Activated CD4-positive, alpha-beta T cell treated with anti-CD3 and anti-CD28 coated beads, Interleukin-2, amount 10 ng/mL, durations not matched to agents 7 days and 5 days (primary cell): Measurements from ENCODE around the gene TTC28. TPM values are rescaled to one million over a fixed set of nuclear protein-coding genes. Genes with fewer than 3 reads are reported as not detected.

Experiments used
- CTCF ChIA-PET: fragments of 350-600 bp; sonication (Branson Sonifier 250); formaldehyde crosslinking; loops from one replicate; lab custom pipeline; 2021; ENCODE audit warnings: antibody characterized with exemption; lab: Charles Lee
- POLR2A ChIA-PET: fragments of 350-600 bp; sonication (Branson Sonifier 250); formaldehyde crosslinking; loops from one replicate; lab custom pipeline; 2021; ENCODE audit warnings: antibody characterized with exemption; lab: Charles Lee
- DNase-seq: peaks from one replicate; pipeline ENCODE4 v3.0.0-alpha.2; 2020
- H3K27ac Mint-ChIP-seq: one replicate; pipeline ENCODE4 v1.8.0; 2021; ENCODE audit warnings: mild to moderate bottlenecking, moderate library complexity, mixed read lengths
- H3K27me3 Mint-ChIP-seq: one replicate; pipeline ENCODE4 v1.8.0; 2021; ENCODE audit warnings: mixed read lengths
- H3K36me3 Mint-ChIP-seq: one replicate; pipeline ENCODE4 v1.8.0; 2021; ENCODE audit warnings: low read depth, mixed read lengths
- H3K4me1 Mint-ChIP-seq: one replicate; pipeline ENCODE4 v1.8.0; 2021; ENCODE audit warnings: mixed read lengths
- H3K4me3 Mint-ChIP-seq: one replicate; pipeline ENCODE4 v1.8.0; 2021; ENCODE audit warnings: mild to moderate bottlenecking, moderate library complexity, mixed read lengths
- H3K9me3 Mint-ChIP-seq: one replicate; pipeline ENCODE4 v1.8.0; 2021; ENCODE audit warnings: mixed read lengths
- total RNA-seq, 2 experiments: library from RNA; stranded (reverse); gene quantifications; one replicate each; pipeline ENCODE4 v1.2.3, GENCODE V29; 2021

Gene TTC28
- total RNA-seq, 2 experiments from 2014 or later = 0.74 to 1.2 TPM

DNA sequence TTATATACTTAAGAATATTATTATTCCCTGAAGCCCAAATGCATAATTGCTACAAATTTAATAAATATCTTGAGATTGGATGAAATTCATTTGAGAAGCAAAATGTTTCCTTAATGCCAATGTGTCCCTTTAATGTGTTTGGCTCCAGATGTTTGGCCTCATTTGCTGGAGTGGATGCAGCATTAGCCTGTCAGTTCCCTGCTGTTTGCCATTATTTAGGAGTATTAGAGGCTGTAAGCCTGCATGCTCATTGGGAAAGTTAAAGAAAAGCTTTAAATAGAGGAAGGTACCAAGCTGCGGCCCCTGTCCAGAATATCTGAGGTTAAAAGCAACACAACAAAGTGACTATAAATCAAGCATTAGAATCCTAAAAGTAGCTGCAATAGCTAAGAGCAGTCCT, 705.8 kb downstream of the TTC28 start:
- no peak for DNase-seq
- Mint-ChIP-seq H3K9me3 (peaks cover 3% of the 10 kb centered on the region), H3K27me3 (no peaks in the 10 kb centered on the region), H3K27ac (no peak overlapping the region), H3K36me3 (peaks cover 10% of the 10 kb centered on the region), H3K4me1 (no peaks in the 10 kb centered on the region), H3K4me3 (no peak overlapping the region)
- CTCF ChIA-PET = no interaction called here
- POLR2A ChIA-PET = no interaction called here

GRCh38 chr22:27972732-27973698, 706.6 kb downstream of the TTC28 start:
- peaks cover 3% of the 10 kb centered on the region for H3K9me3 Mint-ChIP-seq
- no peak overlapping the region for H3K4me3 Mint-ChIP-seq
- CTCF ChIA-PET = no interaction called here

GRCh38 chr22:27971926-27972325, 707.7 kb downstream of the TTC28 start:
- Mint-ChIP-seq H3K9me3 (peaks cover 3% of the 10 kb centered on the region), H3K27me3 (no peaks in the 10 kb centered on the region), H3K4me3 (no peak overlapping the region), H3K36me3 (peaks cover 10% of the 10 kb centered on the region), H3K27ac (no peak overlapping the region), H3K4me1 (no peaks in the 10 kb centered on the region)
- POLR2A ChIA-PET = no interaction called here
- CTCF ChIA-PET = no interaction called here
- no peak for DNase-seq

More at GRCh38 chr22:27972732-27973698, 706.6 kb downstream of the TTC28 start:
- Mint-ChIP-seq H3K4me1 (no peaks in the 10 kb centered on the region), H3K36me3 (peaks cover 10% of the 10 kb centered on the region), H3K27me3 (no peaks in the 10 kb centered on the region), H3K27ac (no peak overlapping the region)
- POLR2A ChIA-PET = no interaction called here
- DNase-seq = no peak

DNA sequence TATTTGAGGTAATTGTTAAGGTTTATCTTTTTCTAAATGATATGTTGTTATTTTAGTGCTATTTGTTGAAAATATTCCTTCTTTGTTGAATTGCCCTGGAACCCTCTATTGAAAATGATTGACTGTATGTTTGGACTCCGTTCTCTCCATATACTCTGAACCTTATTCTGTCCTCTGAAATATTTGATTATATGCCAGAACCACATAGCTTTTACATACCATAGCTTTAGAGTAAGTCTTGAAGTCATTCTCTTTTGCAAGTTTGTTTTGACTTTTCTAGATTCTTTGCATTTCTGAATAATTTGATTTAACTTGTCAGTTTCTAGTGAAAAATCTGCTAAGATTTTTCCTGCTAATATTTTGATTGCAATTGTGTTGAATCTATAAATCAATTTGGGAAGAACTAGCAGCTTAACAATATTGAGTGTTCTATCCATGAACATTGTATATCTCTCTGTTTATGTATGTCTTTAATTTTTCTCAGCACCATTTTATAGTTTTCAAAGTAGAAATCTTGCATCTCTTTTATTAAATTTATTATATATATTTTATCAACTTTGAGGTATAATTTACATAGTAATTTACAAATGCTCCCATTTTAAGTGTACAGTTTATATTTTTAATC, 708.9 kb downstream of the TTC28 start:
- POLR2A ChIA-PET = no interaction called here
- H3K4me3 Mint-ChIP-seq = no peak overlapping the region
- no peaks in the 10 kb centered on the region for H3K27me3 Mint-ChIP-seq

DNA sequence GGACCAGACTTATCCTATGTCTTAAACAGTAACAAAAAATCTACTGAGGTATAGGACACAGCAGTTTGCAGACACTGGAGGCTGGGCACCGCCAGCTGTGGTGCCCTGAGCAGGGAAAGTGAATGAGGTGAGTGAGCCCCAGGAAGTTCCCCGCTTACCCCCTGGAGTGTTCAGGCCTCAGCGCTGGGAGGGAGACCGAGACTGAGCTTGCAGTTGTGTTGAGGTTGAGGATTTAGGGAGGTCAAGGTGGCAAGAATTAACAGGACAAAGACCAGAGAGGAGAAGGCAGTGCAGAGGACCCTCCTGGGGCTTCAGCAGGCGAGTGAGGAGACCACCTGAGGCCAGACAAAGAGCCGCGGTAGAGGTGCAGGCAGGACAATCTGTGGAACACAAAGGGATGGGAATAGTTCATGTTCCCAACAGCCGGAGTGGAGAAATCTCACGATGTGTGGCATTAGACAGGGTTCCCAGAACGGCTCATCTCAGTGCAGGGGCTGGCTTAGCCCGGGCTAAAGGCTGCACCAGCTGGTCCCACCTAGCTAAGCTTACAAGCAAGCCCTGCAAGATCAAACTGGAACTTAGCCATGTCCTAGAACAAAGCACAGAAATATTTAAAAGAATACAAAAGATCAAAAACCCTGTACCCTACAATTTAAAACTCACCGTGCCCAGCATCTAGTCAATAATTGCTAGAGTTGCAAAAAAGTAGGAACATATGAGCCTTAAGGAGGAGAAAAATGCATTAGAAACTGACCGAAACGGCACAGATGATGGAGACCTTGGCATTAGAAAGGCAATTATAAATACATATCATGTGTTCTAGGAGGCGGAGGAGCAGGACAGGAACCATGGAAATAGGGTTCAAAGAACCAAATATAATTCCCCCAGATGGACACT, 713.2 kb downstream of the TTC28 start:
- CTCF ChIA-PET = no interaction called here
- H3K27me3 Mint-ChIP-seq = no peaks in the 10 kb centered on the region
- H3K4me3 Mint-ChIP-seq = no peak overlapping the region
- POLR2A ChIA-PET = no interaction called here
- H3K36me3 Mint-ChIP-seq = peaks cover 4% of the 10 kb centered on the region
- H3K9me3 Mint-ChIP-seq = peaks cover 3% of the 10 kb centered on the region
- no peaks in the 10 kb centered on the region for H3K4me1 Mint-ChIP-seq
- DNase-seq = no peak
- no peak overlapping the region for H3K27ac Mint-ChIP-seq

More for the DNA sequence above, 708.9 kb downstream of the TTC28 start:
- CTCF ChIA-PET = no interaction called here
- peaks cover 10% of the 10 kb centered on the region for H3K36me3 Mint-ChIP-seq
- DNase-seq = no peak
- no peak overlapping the region for H3K27ac Mint-ChIP-seq
- H3K4me1 Mint-ChIP-seq = no peaks in the 10 kb centered on the region
- H3K9me3 Mint-ChIP-seq = peaks cover 3% of the 10 kb centered on the region

DNA sequence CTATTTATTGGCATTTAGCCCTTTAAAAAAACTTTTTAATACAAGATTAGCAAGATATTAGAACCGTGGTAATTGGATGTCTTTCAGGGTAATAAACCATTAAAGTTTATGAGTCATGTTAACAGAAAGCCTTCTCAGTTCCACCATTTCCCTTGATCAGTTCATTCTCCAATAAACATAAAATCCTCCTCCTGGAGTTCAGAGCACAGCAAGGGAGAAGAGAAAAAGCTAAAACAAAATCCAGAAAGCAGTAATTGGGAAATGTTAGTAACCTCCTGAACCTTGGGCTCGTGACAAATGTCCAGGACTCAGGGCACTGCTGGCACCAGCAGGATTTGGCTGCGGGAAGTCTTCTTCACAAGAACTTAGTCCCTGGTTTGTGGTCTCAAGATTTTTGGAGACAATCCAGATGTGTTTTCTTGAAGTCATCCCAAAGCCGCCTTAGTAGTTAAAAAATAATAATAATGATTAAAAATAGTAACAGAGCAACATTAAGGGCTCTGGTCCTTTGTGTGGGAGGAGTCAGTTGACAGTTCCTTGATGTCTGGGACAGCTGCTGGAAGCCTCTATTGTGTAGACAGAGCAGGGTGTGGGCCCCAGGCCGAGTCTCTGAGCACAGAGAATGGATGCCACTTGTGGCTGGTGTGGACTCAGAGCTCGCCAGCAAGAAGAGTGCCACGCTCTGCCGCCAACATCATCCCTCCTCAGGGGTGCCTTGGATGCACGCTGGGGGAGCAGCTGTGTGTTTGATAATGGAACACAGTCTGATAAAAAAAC, 717.2 kb downstream of the TTC28 start:
- no peak overlapping the region for H3K27ac Mint-ChIP-seq
- POLR2A ChIA-PET = no interaction called here

GRCh38 chr22:27961680-27962079, 718.0 kb downstream of the TTC28 start:
- Mint-ChIP-seq H3K4me1 (no peaks in the 10 kb centered on the region), H3K27ac (no peak overlapping the region), H3K36me3 (no peaks in the 10 kb centered on the region), H3K9me3 (no peaks in the 10 kb centered on the region), H3K4me3 (no peak overlapping the region), H3K27me3 (no peaks in the 10 kb centered on the region)
- CTCF ChIA-PET = no interaction called here
- no peak for DNase-seq
- POLR2A ChIA-PET = no interaction called here

More for the DNA sequence above, 717.2 kb downstream of the TTC28 start:
- no peaks in the 10 kb centered on the region for H3K27me3 Mint-ChIP-seq
- CTCF ChIA-PET = interaction anchor here (0.7 kb wide), 1 partner anchor 46 kb away, joined by 3 read pairs; no protein-coding TSS in a partner anchor
- H3K4me1 Mint-ChIP-seq = no peaks in the 10 kb centered on the region
- no peaks in the 10 kb centered on the region for H3K36me3 Mint-ChIP-seq
- DNase-seq = no peak
- H3K9me3 Mint-ChIP-seq = no peaks in the 10 kb centered on the region
- no peak overlapping the region for H3K4me3 Mint-ChIP-seq

- no peaks in the 10 kb centered on the region for H3K36me3 Mint-ChIP-seq
- CTCF ChIA-PET = no interaction called here
- H3K4me3 Mint-ChIP-seq = no peak overlapping the region
- H3K27me3 Mint-ChIP-seq = no peaks in the 10 kb centered on the region
- no peak overlapping the region for H3K27ac Mint-ChIP-seq
- no peaks in the 10 kb centered on the region for H3K4me1 Mint-ChIP-seq
- H3K9me3 Mint-ChIP-seq = no peaks in the 10 kb centered on the region
- POLR2A ChIA-PET = no interaction called here
- DNase-seq = no peak
These were observed 718.5 kb downstream of the TTC28 start for GRCh38 chr22:27961182-27961581.

DNA sequence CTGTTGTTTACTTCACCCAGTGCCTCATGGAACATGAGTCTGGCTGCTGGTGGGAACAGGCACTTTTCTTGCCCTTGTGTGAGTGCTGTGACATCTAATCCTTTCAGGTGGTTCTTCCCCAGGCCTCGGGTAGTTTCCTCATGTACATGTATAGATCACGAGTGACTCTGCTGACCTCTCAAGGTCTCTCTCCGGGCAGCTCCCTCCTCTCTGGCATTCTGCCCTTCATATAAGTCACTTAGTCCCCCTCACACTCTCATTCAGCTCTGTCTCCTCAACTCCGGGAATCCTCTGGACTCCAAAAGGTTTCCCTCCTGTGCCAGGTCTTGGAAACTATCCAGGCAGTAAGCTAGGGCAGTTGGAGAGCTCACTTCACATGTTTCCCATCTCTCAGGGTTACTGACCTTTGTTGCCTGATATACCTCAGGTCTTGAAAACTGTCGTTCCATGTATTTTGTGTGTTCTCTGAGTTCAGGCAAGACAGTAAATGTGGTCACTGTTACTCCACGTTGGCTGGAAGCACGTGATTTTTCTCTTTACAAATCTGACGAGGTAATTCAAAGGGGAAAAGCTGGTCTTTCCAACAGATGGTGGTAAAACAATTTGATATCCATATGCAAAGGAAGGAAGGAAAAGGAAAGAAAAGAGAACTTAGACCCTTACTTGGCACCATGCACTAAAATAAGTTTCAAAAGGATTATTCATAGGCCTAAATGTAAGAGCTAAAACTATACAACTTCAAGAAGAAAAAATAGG, 720.1 kb downstream of the TTC28 start:
- Mint-ChIP-seq H3K4me3 (no peak overlapping the region), H3K27ac (no peak overlapping the region), H3K9me3 (no peaks in the 10 kb centered on the region), H3K4me1 (no peaks in the 10 kb centered on the region), H3K27me3 (no peaks in the 10 kb centered on the region), H3K36me3 (no peaks in the 10 kb centered on the region)
- POLR2A ChIA-PET = no interaction called here
- no peak for DNase-seq
- CTCF ChIA-PET = no interaction called here

- Mint-ChIP-seq H3K27ac (no peak overlapping the region), H3K4me1 (no peaks in the 10 kb centered on the region), H3K36me3 (no peaks in the 10 kb centered on the region), H3K4me3 (no peak overlapping the region), H3K9me3 (no peaks in the 10 kb centered on the region), H3K27me3 (no peaks in the 10 kb centered on the region)
- CTCF ChIA-PET = no interaction called here
- POLR2A ChIA-PET = no interaction called here
- no peak for DNase-seq
These were observed 726.9 kb downstream of the TTC28 start for GRCh38 chr22:27952779-27953178.

- H3K27ac Mint-ChIP-seq = no peak overlapping the region
- no peak for DNase-seq
- ChIA-PET CTCF (no interaction called here), POLR2A (no interaction called here)
- no peaks in the 10 kb centered on the region for H3K9me3 Mint-ChIP-seq
- no peaks in the 10 kb centered on the region for H3K27me3 Mint-ChIP-seq
- H3K36me3 Mint-ChIP-seq = no peaks in the 10 kb centered on the region
- H3K4me3 Mint-ChIP-seq = no peak overlapping the region
- no peaks in the 10 kb centered on the region for H3K4me1 Mint-ChIP-seq
These were observed 727.5 kb downstream of the TTC28 start for GRCh38 chr22:27952091-27952490.
